ENCODE results near the gene CCIN.

- no peak for TF ChIP-seq ZFP36L2 (CRISPR knock-in tag; IDR thresholded peaks at IDR 0.05)
- TF ChIP-seq MAFK (conservative IDR thresholded peaks at IDR 0.05 in 1 of 2, IDR thresholded peaks at IDR 0.05 in 1 of 2; ENCODE audit: low read length in 2 of 2), result no peak
- TF ChIP-seq SMC3 (IDR thresholded peaks at IDR 0.05; ENCODE audit: low read length), result no peak
- no peak for TF ChIP-seq KDM1A (CRISPR knock-in tag; IDR thresholded peaks at IDR 0.05)
- no peak for TF ChIP-seq NAIF1 (CRISPR knock-in tag; IDR thresholded peaks at IDR 0.05; ENCODE audit: borderline replicate concordance)
- TF ChIP-seq AGO2 (optimal IDR thresholded peaks at IDR 0.05; ENCODE audit: low read depth, low read length), result no peak
- TF ChIP-seq IRF9 (CRISPR knock-in tag; IDR thresholded peaks at IDR 0.05; ENCODE audit: borderline replicate concordance), result no peak
- TF ChIP-seq JUND (CRISPR knock-in tag; IDR thresholded peaks at IDR 0.05), result no peak
- TF ChIP-seq SP1 (IDR thresholded peaks at IDR 0.05), result no peak
- TF ChIP-seq SP1 (CRISPR knock-in tag; IDR thresholded peaks at IDR 0.05), result no peak
- no peak for TF ChIP-seq E2F1 (CRISPR knock-in tag; IDR thresholded peaks at IDR 0.05)
- TF ChIP-seq ZNF362 (CRISPR knock-in tag; IDR thresholded peaks at IDR 0.05; ENCODE audit: borderline replicate concordance), result no peak
Measured at GRCh38 chr9:36136272-36136893, 32.8 kb upstream of the CCIN start, which contains the start of gene GLIPR2.

All from HepG2 (cell line).